Parathyroid adenoma (tissue), 2 donors: ENCODE measurements around the gene DCLK2.

Experiments used
- H2AFZ ChIP-seq: fragments of 300-600 bp; sonication (generic); one replicate; pipeline ENCODE4 v1.7.0; 2017; ENCODE audit warnings: antibody characterized with exemption, mild to moderate bottlenecking
- H3K27ac ChIP-seq: fragments of 300-600 bp; sonication (generic); one replicate; pipeline ENCODE4 v1.7.0; 2017
- H3K27me3 ChIP-seq: fragments of 300-600 bp; sonication (generic); one replicate; pipeline ENCODE4 v1.7.0; 2017; ENCODE audit warnings: low read length; ENCODE audit not compliant: control insufficient read depth, insufficient read depth
- H3K36me3 ChIP-seq: fragments of 300-600 bp; sonication (generic); one replicate; pipeline ENCODE4 v1.7.0; 2017; ENCODE audit warnings: low read length; ENCODE audit not compliant: control insufficient read depth, insufficient read depth
- H3K4me1 ChIP-seq: fragments of 300-600 bp; sonication (generic); one replicate; pipeline ENCODE4 v1.7.0; 2017; ENCODE audit warnings: control low read depth
- H3K4me2 ChIP-seq: fragments of 300-600 bp; sonication (generic); one replicate; pipeline ENCODE4 v1.7.0; 2017; ENCODE audit warnings: low read length
- H3K4me3 ChIP-seq: fragments of 300-600 bp; sonication (generic); one replicate; pipeline ENCODE4 v1.7.0; 2017; ENCODE audit warnings: low read depth, low read length
- H3K79me2 ChIP-seq: fragments of 300-600 bp; sonication (generic); one replicate; pipeline ENCODE4 v1.7.0; 2017; ENCODE audit warnings: control low read depth
- H3K9ac ChIP-seq: fragments of 300-600 bp; sonication (generic); one replicate; pipeline ENCODE4 v1.7.0; 2017; ENCODE audit warnings: mild to moderate bottlenecking
- H3K9me3 ChIP-seq: fragments of 300-600 bp; sonication (generic); one replicate; pipeline ENCODE4 v1.7.0; 2017; ENCODE audit warnings: low read length; ENCODE audit not compliant: control insufficient read depth
- CTCF ChIP-seq: fragments of 300-600 bp; sonication (generic); IDR thresholded peaks from one replicate; pipeline ENCODE4 v1.7.0; 2017; ENCODE audit warnings: antibody characterized with exemption, mild to moderate bottlenecking
- donor health status: primary hyperparathyroidism.

Gene DCLK2

DNA sequence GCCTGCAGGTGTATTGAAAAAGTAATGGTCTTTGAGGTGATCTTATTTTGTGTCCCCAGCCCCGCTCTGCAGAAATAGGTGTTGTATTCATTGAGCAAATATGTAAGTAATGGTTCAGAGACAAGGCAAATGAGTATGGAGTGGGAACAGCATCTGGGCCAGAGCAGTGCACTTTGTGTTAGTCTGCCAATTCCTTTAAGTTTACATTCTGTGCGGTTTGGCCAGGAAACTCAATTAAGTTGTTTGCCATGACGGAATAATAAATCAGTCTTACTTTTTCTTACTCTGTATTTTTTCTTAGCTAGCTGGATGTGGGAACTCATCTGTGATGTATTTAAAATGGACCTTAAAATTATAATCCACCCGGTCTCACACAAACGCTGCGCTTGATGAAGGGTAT is 12.6 kb downstream of the DCLK2 start:
- H3K36me3 ChIP-seq = no peaks in the 10 kb centered on the region
- no peak overlapping the region for H2AFZ ChIP-seq
- H3K4me1 ChIP-seq = no peaks in the 10 kb centered on the region
- no peak overlapping the region for H3K9ac ChIP-seq
- no peak overlapping the region for H3K27ac ChIP-seq
- no peaks in the 10 kb centered on the region for H3K9me3 ChIP-seq
- no peak overlapping the region for H3K4me2 ChIP-seq
- H3K27me3 ChIP-seq = no peaks in the 10 kb centered on the region
- no peak for TF ChIP-seq CTCF
- peaks cover 5% of the 10 kb centered on the region for H3K79me2 ChIP-seq
- H3K4me3 ChIP-seq = no peak overlapping the region

DNA sequence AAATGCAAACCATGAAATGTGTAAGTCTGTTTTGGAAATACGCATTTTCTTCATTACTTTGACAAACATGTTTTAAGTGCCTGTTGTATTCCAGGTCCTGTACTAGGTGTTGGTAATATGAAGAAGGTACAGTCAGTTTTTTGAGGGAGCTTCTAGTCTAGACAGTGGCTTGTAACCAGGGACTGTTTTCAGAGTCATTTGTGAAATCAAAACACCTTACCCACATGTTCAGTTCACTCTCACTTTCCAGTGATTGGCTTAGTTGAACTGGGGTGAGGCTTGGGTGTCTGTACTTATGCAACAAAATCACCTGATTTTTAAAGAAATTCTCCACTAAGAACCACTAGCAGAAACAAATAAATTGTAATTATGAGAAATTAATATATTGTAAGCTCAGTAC is 16.4 kb downstream of the DCLK2 start:
- no peaks in the 10 kb centered on the region for H3K27me3 ChIP-seq
- H3K4me3 ChIP-seq = no peak overlapping the region
- H3K4me1 ChIP-seq = no peaks in the 10 kb centered on the region
- H3K79me2 ChIP-seq = peaks cover 5% of the 10 kb centered on the region
- H2AFZ ChIP-seq = no peak overlapping the region
- no peak overlapping the region for H3K4me2 ChIP-seq
- no peak overlapping the region for H3K9ac ChIP-seq
- H3K36me3 ChIP-seq = no peaks in the 10 kb centered on the region
- no peak overlapping the region for H3K27ac ChIP-seq
- TF ChIP-seq CTCF = no peak
- no peaks in the 10 kb centered on the region for H3K9me3 ChIP-seq

GRCh38 chr4:150096625-150097024 is 18.4 kb downstream of the DCLK2 start:
- H3K4me1 ChIP-seq = no peaks in the 10 kb centered on the region
- no peak for TF ChIP-seq CTCF
- H3K9ac ChIP-seq = no peak overlapping the region
- H2AFZ ChIP-seq = no peak overlapping the region
- H3K9me3 ChIP-seq = no peaks in the 10 kb centered on the region
- H3K27ac ChIP-seq = no peak overlapping the region
- H3K4me2 ChIP-seq = no peak overlapping the region
- no peaks in the 10 kb centered on the region for H3K36me3 ChIP-seq
- H3K27me3 ChIP-seq = no peaks in the 10 kb centered on the region
- H3K4me3 ChIP-seq = no peak overlapping the region
- H3K79me2 ChIP-seq = peaks cover 2% of the 10 kb centered on the region

GRCh38 chr4:150098214-150098613 is 20.0 kb downstream of the DCLK2 start:
- Histone ChIP-seq H3K36me3 (no peaks in the 10 kb centered on the region), H3K27me3 (no peaks in the 10 kb centered on the region), H3K4me2 (no peak overlapping the region), H2AFZ (no peak overlapping the region), H3K9ac (no peak overlapping the region), H3K9me3 (no peaks in the 10 kb centered on the region), H3K4me1 (no peaks in the 10 kb centered on the region), H3K27ac (no peak overlapping the region), H3K79me2 (peaks cover 2% of the 10 kb centered on the region), H3K4me3 (no peak overlapping the region)
- no peak for TF ChIP-seq CTCF

DNA sequence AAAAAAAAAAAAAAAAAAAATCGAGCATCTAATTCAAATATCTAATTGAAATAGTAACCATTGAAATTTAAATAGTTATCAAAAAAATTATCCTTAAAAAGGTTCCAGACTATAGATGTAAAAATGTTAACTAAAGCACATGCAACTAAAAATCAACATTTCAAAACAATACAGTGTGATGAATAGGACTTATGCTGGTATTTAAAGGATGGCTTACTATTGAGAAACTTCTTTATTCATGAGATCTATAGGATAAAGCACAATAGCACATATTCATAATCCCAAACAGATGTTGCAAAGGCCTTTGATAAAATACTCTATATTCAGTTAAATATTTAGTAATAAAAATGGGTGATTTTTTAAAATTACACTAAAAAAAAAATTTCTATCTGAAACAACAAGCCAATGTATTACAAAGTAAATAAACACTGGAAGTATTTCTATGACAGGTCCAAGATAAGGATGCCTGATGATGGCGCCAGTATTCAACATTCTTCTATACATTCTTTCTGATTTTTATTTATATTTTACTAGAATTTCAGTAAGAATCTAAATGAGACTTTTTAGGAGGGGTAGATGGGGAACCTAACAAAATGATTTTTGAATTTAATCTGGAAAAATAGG is 26.3 kb downstream of the DCLK2 start:
- Histone ChIP-seq H3K27me3 (no peaks in the 10 kb centered on the region), H2AFZ (no peak overlapping the region), H3K36me3 (no peaks in the 10 kb centered on the region), H3K4me2 (no peak overlapping the region), H3K9me3 (no peaks in the 10 kb centered on the region), H3K9ac (no peak overlapping the region), H3K4me3 (no peak overlapping the region), H3K4me1 (no peaks in the 10 kb centered on the region), H3K79me2 (no peaks in the 10 kb centered on the region), H3K27ac (no peak overlapping the region)
- no peak for TF ChIP-seq CTCF
